Naive thymus-derived CD4-positive, alpha-beta T cell (primary cell): Measurements from ENCODE around the gene WDR49. TPM values are rescaled to one million over a fixed set of nuclear protein-coding genes. Genes with fewer than 3 reads are reported as not detected.

Experiments used
- ATAC-seq: fragments of 150-1000 bp; cut with Tn5 transposase; 2 replicates; pipeline ENCODE4 v1.10.0; 2021; ENCODE audit warnings: mild to moderate bottlenecking, moderate library complexity
- CTCF ChIA-PET: fragments of 350-600 bp; sonication (Branson Sonifier 250); formaldehyde crosslinking; loops from one replicate; lab custom pipeline; 2021; ENCODE audit warnings: antibody characterized with exemption; lab: Charles Lee
- POLR2A ChIA-PET: fragments of 350-600 bp; sonication (Branson Sonifier 250); formaldehyde crosslinking; loops from one replicate; lab custom pipeline; 2021; ENCODE audit warnings: antibody characterized with exemption, inconsistent platforms; lab: Charles Lee
- DNase-seq, 9 donors: peaks; one replicate each; pipeline versions ENCODE4 v3.0.0 to v3.0.0-alpha.2; 2020 to 2022; ENCODE audit warnings: mixed read lengths in 1 of 9
- H3K27ac ChIP-seq: one replicate; pipeline ENCODE4 v1.7.0; 2013; ENCODE audit warnings: mild to moderate bottlenecking, low read depth, low read length, moderate library complexity
- H3K27me3 ChIP-seq, 2 donors: one replicate each; pipeline ENCODE4 v1.7.0; 2013; ENCODE audit warnings: low read length in 2 of 2, mild to moderate bottlenecking in 2 of 2, moderate library complexity in 2 of 2; ENCODE audit not compliant: control insufficient read depth in 2 of 2, insufficient read depth in 2 of 2
- H3K36me3 ChIP-seq, 3 experiments: 1 replicate in 2 of 3; 2 replicates in 1 of 3; pipeline ENCODE4 v1.7.0; 2013; ENCODE audit warnings: low read length in 3 of 3, mild to moderate bottlenecking in 3 of 3, moderate library complexity in 1 of 3; ENCODE audit not compliant: insufficient read depth in 3 of 3, control insufficient read depth in 2 of 3
- H3K4me1 ChIP-seq, 2 donors: one replicate each; pipeline ENCODE4 v1.7.0; 2013; ENCODE audit warnings: low read length in 2 of 2, mild to moderate bottlenecking in 2 of 2, moderate library complexity in 1 of 2; ENCODE audit not compliant: control insufficient read depth in 2 of 2, insufficient read depth in 2 of 2
- H3K4me3 ChIP-seq: 2 replicates; pipeline ENCODE4 v1.7.0; 2013; ENCODE audit warnings: mild to moderate bottlenecking, low read length
- H3K9me3 ChIP-seq, 3 experiments: 1 replicate in 2 of 3; 2 replicates in 1 of 3; pipeline ENCODE4 v1.7.0; 2013; ENCODE audit warnings: low read length in 3 of 3; ENCODE audit not compliant: control insufficient read depth in 2 of 3
- H3K27ac Mint-ChIP-seq, 9 donors: one replicate each; pipeline ENCODE4 v1.8.0; 2020 to 2022; ENCODE audit warnings: mixed read lengths in 9 of 9, mild to moderate bottlenecking in 8 of 9, moderate library complexity in 5 of 9, inconsistent platforms in 2 of 9
- H3K27me3 Mint-ChIP-seq, 5 donors: one replicate each; pipeline ENCODE4 v1.8.0; 2021 to 2022; ENCODE audit warnings: mixed read lengths in 5 of 5, mild to moderate bottlenecking in 1 of 5
- H3K36me3 Mint-ChIP-seq, 5 donors: one replicate each; pipeline ENCODE4 v1.8.0; 2020 to 2022; ENCODE audit warnings: mixed read lengths in 5 of 5, mild to moderate bottlenecking in 3 of 5, inconsistent platforms in 1 of 5
- H3K4me1 Mint-ChIP-seq, 7 donors: one replicate each; pipeline ENCODE4 v1.8.0; 2020 to 2022; ENCODE audit warnings: mixed read lengths in 7 of 7, mild to moderate bottlenecking in 3 of 7, inconsistent platforms in 1 of 7
- H3K4me3 Mint-ChIP-seq, 10 donors: one replicate each; pipeline ENCODE4 v1.8.0; 2020 to 2022; ENCODE audit warnings: mild to moderate bottlenecking in 10 of 10, mixed read lengths in 10 of 10, moderate library complexity in 6 of 10, inconsistent platforms in 2 of 10
- H3K9me3 Mint-ChIP-seq, 11 donors: one replicate each; pipeline ENCODE4 v1.8.0; 2020 to 2022; ENCODE audit warnings: mixed read lengths in 11 of 11, mild to moderate bottlenecking in 4 of 11, inconsistent platforms in 1 of 11, moderate library complexity in 1 of 11
- intact Hi-C, 2 donors: fragments of 100-400 bp; cut with micrococcal nuclease; formaldehyde crosslinking; loops; one replicate each; pipeline ENCODE4 v1.15.1; 2023
- polyA plus RNA-seq, 2 donors: library from polyadenylated mRNA; unstranded; fragments of 300-500 nt; fragmentation: Illumina TruSeq; gene quantifications; one replicate each; pipeline ENCODE4 v1.2.3, GENCODE V29; 2021
- total RNA-seq, 6 experiments: library from RNA in 5 of 6; stranded (reverse) in 5 of 6; gene quantifications; 1 replicate in 5 of 6; 2 replicates in 1 of 6; pipeline ENCODE4 v1.2.3 and lab custom pipeline; 2021 to 2026

Gene WDR49
- total and polyA plus RNA-seq, 7 experiments from 2014 or later, result 0.11 to 2.4 (median 0.29) TPM; not detected in 2

- peaks cover 0 to 6% (median 0%) of the 10 kb centered on the region in 5 donors for H3K27me3 Mint-ChIP-seq
Measured at GRCh38 chr3:167507954-167508353, 145.8 kb downstream of the WDR49 start.

GRCh38 chr3:167502401-167502800 is 151.3 kb downstream of the WDR49 start:
- ATAC-seq (no peak), DNase-seq (no peak)
- Mint-ChIP-seq H3K4me3 (no peak overlapping the region), H3K36me3 (no peaks in the 10 kb centered on the region), H3K27ac (no peak overlapping the region), H3K4me1 (peaks cover 0 to 3% (median 0%) of the 10 kb centered on the region in 7 donors), H3K27me3 (peaks cover 0 to 9% (median 0%) of the 10 kb centered on the region in 5 donors), H3K9me3 (no peaks in the 10 kb centered on the region)
- H3K4me1 ChIP-seq, result no peaks in the 10 kb centered on the region
- H3K9me3 ChIP-seq, result no peaks in the 10 kb centered on the region
- POLR2A ChIA-PET, result no interaction called here
- no peaks in the 10 kb centered on the region for H3K27me3 ChIP-seq
- intact Hi-C loops, result no loop called here
- no peak overlapping the region for H3K4me3 ChIP-seq
- H3K27ac ChIP-seq, result no peak overlapping the region
- CTCF ChIA-PET, result no interaction called here
- H3K36me3 ChIP-seq, result no peaks in the 10 kb centered on the region

More at GRCh38 chr3:167507954-167508353, 145.8 kb downstream of the WDR49 start:
- no peaks in the 10 kb centered on the region for H3K4me1 ChIP-seq
- Mint-ChIP-seq H3K4me3 (no peak overlapping the region), H3K9me3 (peaks cover 0 to 5% (median 0%) of the 10 kb centered on the region in 11 donors), H3K36me3 (no peaks in the 10 kb centered on the region), H3K4me1 (no peaks in the 10 kb centered on the region), H3K27ac (no peak overlapping the region)
- no peak for DNase-seq
- no peak overlapping the region for H3K4me3 ChIP-seq
- no peak for ATAC-seq
- POLR2A ChIA-PET, result no interaction called here
- CTCF ChIA-PET, result no interaction called here
- no peaks in the 10 kb centered on the region for H3K36me3 ChIP-seq
- H3K27ac ChIP-seq, result no peak overlapping the region
- H3K9me3 ChIP-seq, result no peaks in the 10 kb centered on the region
- intact Hi-C loops, result no loop called here
- H3K27me3 ChIP-seq, result no peaks in the 10 kb centered on the region

GRCh38 chr3:167501941-167502340 is 151.8 kb downstream of the WDR49 start:
- no peaks in the 10 kb centered on the region for H3K36me3 Mint-ChIP-seq
- H3K4me3 Mint-ChIP-seq, result no peak overlapping the region
- peaks cover 0 to 9% (median 0%) of the 10 kb centered on the region in 5 donors for H3K27me3 Mint-ChIP-seq
- ChIA-PET CTCF (no interaction called here), POLR2A (no interaction called here)
- intact Hi-C loops, result no loop called here
- no peaks in the 10 kb centered on the region for H3K36me3 ChIP-seq
- H3K27ac ChIP-seq, result no peak overlapping the region
- H3K4me1 ChIP-seq, result no peaks in the 10 kb centered on the region
- no peak for DNase-seq
- no peaks in the 10 kb centered on the region for H3K27me3 ChIP-seq
- H3K9me3 ChIP-seq, result no peaks in the 10 kb centered on the region
- no peaks in the 10 kb centered on the region for H3K9me3 Mint-ChIP-seq
- peaks cover 0 to 3% (median 0%) of the 10 kb centered on the region in 7 donors for H3K4me1 Mint-ChIP-seq
- H3K27ac Mint-ChIP-seq, result no peak overlapping the region
- no peak for ATAC-seq
- no peak overlapping the region for H3K4me3 ChIP-seq

- H3K36me3 ChIP-seq, result no peaks in the 10 kb centered on the region
- H3K9me3 ChIP-seq, result no peaks in the 10 kb centered on the region
- Mint-ChIP-seq H3K9me3 (no peaks in the 10 kb centered on the region), H3K4me1 (peaks cover 0 to 3% (median 0%) of the 10 kb centered on the region in 7 donors), H3K27me3 (peaks cover 0 to 22% (median 0%) of the 10 kb centered on the region in 5 donors), H3K4me3 (no peak overlapping the region), H3K36me3 (no peaks in the 10 kb centered on the region), H3K27ac (no peak overlapping the region)
- DNase-seq (no peak), ATAC-seq (no peak)
- intact Hi-C loops, result no loop called here
- CTCF ChIA-PET, result no interaction called here
- POLR2A ChIA-PET, result no interaction called here
- no peak overlapping the region for H3K27ac ChIP-seq
- no peaks in the 10 kb centered on the region for H3K27me3 ChIP-seq
- H3K4me1 ChIP-seq, result no peaks in the 10 kb centered on the region
- no peak overlapping the region for H3K4me3 ChIP-seq
Measured at GRCh38 chr3:167497903-167498302, 155.8 kb downstream of the WDR49 start.

- H3K9me3 Mint-ChIP-seq, result no peaks in the 10 kb centered on the region
- intact Hi-C loops, result no loop called here
- POLR2A ChIA-PET, result no interaction called here
- no peak overlapping the region for H3K27ac Mint-ChIP-seq
- CTCF ChIA-PET, result no interaction called here
- H3K4me3 Mint-ChIP-seq, result no peak overlapping the region
- Histone ChIP-seq H3K36me3 (no peaks in the 10 kb centered on the region), H3K4me3 (no peak overlapping the region), H3K27ac (no peak overlapping the region), H3K27me3 (no peaks in the 10 kb centered on the region), H3K9me3 (no peaks in the 10 kb centered on the region), H3K4me1 (no peaks in the 10 kb centered on the region)
- ATAC-seq, result no peak
- peaks cover 0 to 22% (median 4%) of the 10 kb centered on the region in 5 donors for H3K27me3 Mint-ChIP-seq
- no peak for DNase-seq
- no peaks in the 10 kb centered on the region for H3K4me1 Mint-ChIP-seq
- no peaks in the 10 kb centered on the region for H3K36me3 Mint-ChIP-seq
Measured at GRCh38 chr3:167493244-167493643, 160.5 kb downstream of the WDR49 start.

GRCh38 chr3:167491621-167492020 is 162.1 kb downstream of the WDR49 start:
- no peak overlapping the region for H3K4me3 Mint-ChIP-seq

GRCh38 chr3:167489571-167489970 is 164.2 kb downstream of the WDR49 start:
- H3K27ac ChIP-seq, result no peak overlapping the region
- H3K4me1 ChIP-seq, result no peaks in the 10 kb centered on the region
- ChIA-PET POLR2A (no interaction called here), CTCF (interaction anchor here (0.6 kb wide), 1 partner anchor 273 kb away, joined by 7 read pairs; no protein-coding TSS in a partner anchor)
- H3K27me3 ChIP-seq, result no peaks in the 10 kb centered on the region
- Mint-ChIP-seq H3K36me3 (no peaks in the 10 kb centered on the region), H3K4me1 (no peaks in the 10 kb centered on the region), H3K27ac (no peak overlapping the region), H3K4me3 (no peak overlapping the region), H3K9me3 (peaks cover 0 to 8% (median 0%) of the 10 kb centered on the region in 11 donors), H3K27me3 (peaks cover 0 to 14% (median 4%) of the 10 kb centered on the region in 5 donors)
- no peaks in the 10 kb centered on the region for H3K36me3 ChIP-seq
- no peak for DNase-seq
- no peak for ATAC-seq
- intact Hi-C loops, result no loop called here
- no peaks in the 10 kb centered on the region for H3K9me3 ChIP-seq
- H3K4me3 ChIP-seq, result no peak overlapping the region

More at GRCh38 chr3:167491621-167492020, 162.1 kb downstream of the WDR49 start:
- ChIA-PET CTCF (no interaction called here), POLR2A (no interaction called here)
- no peak for ATAC-seq
- intact Hi-C loops, result no loop called here
- H3K27ac ChIP-seq, result no peak overlapping the region
- no peak overlapping the region for H3K4me3 ChIP-seq
- H3K9me3 ChIP-seq, result no peaks in the 10 kb centered on the region
- H3K27me3 Mint-ChIP-seq, result peaks cover 0 to 17% (median 4%) of the 10 kb centered on the region in 5 donors
- H3K9me3 Mint-ChIP-seq, result no peaks in the 10 kb centered on the region
- no peaks in the 10 kb centered on the region for H3K4me1 Mint-ChIP-seq
- no peaks in the 10 kb centered on the region for H3K27me3 ChIP-seq
- no peaks in the 10 kb centered on the region for H3K4me1 ChIP-seq
- H3K36me3 ChIP-seq, result no peaks in the 10 kb centered on the region
- H3K36me3 Mint-ChIP-seq, result no peaks in the 10 kb centered on the region
- DNase-seq, result no peak
- H3K27ac Mint-ChIP-seq, result no peak overlapping the region
